ENCODE results near the gene IGF2.
"Not testable (repeated sequence)": the region's sequence is repeated elsewhere in the genome, so short reads cannot be mapped to it uniquely, and the experiment has no call there.

The IGF2 gene

GRCh38 chr11:2128511-2129307, 10.5 kb downstream of the IGF2 start:
- TF ChIP-seq FOXP2 (optimal IDR thresholded peaks at IDR 0.05; ENCODE audit: control extremely low read depth, extremely low read length, insufficient read depth): no peak
- no peak for TF ChIP-seq POLR2AphosphoS5 (IDR thresholded peaks at IDR 0.05; ENCODE audit: borderline replicate concordance, low read depth, low read length)
- TF ChIP-seq EZH2 (IDR thresholded peaks at IDR 0.05): no peak
- no peaks in the 10 kb centered on the region for H3K36me3 ChIP-seq (ENCODE audit: insufficient read depth, low read length)
- H3K27ac ChIP-seq: no peak overlapping the region
- no peak overlapping the region for H3K9ac ChIP-seq (ENCODE audit: insufficient read length)
- H3K9me3 ChIP-seq (ENCODE audit: low read depth, low read length): no peaks in the 10 kb centered on the region
- no peak overlapping the region for H3K4me3 ChIP-seq
- DNase-seq (ENCODE audit: low read depth, low spot score): no peak

DNA sequence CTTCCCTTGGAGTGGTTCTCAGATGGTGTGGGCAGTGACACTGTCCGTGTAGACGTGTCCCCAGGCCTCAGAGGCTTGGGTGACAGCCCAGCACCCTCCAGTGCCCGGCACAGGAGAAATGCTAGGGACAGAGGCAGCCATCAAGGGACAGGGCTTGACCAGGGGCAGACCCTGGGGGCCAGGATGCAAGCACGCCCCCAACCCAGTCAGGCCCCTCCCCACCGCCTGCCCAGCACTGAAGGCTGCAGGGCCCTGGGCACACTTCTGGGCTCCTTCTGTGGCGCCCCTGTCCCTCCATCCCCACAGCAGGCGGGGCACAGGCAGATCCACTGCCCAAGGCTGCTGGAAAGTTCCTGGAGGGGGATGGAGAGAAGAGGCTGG, 11.1 kb downstream of the IGF2 start:
- no peak for TF ChIP-seq EZH2 (IDR thresholded peaks at IDR 0.05)
- no peak for TF ChIP-seq POLR2AphosphoS5 (IDR thresholded peaks at IDR 0.05; ENCODE audit: borderline replicate concordance, low read depth, low read length)
- no peak for TF ChIP-seq FOXP2 (optimal IDR thresholded peaks at IDR 0.05; ENCODE audit: control extremely low read depth, extremely low read length, insufficient read depth)
- Histone ChIP-seq H3K36me3 (ENCODE audit: insufficient read depth, low read length) (no peaks in the 10 kb centered on the region), H3K9ac (ENCODE audit: insufficient read length) (no peak overlapping the region), H3K27ac (no peak overlapping the region), H3K9me3 (ENCODE audit: low read depth, low read length) (no peaks in the 10 kb centered on the region), H3K4me3 (no peak overlapping the region)
- DNase-seq (ENCODE audit: low read depth, low spot score): no peak

DNA sequence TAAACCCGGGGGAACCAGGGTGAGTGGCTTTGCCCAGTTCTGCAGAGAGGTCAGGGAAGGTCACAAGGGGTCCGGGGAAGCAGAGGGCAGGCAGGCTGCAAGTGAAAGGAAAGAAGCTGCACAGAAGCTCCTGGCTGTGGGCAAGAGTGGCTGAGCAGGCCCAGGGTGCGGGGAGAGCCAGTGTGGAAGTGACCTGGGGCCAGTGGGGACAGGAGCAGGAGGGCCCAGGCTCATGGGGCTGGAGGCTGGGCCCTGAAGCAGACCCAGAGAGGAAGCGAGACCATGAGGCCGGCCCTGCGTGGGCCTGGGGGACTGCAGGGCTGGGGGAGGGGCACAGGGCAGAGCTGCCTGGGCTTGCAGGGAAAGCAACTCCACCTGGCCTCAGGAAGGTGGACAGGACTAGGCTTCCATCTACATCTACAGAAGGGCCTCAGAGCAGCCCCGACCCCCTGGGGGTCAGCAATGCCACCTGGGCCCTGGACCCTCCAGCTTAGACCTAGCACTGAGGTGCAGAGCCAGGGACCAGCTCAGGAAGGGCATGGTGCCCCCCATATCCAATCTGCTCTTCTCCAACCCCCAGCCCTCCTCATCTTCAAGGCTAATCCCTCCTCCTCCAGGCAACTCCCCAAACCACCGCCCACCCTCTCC, 11.6 kb downstream of the IGF2 start:
- DNase-seq (ENCODE audit: low read depth, low spot score): no peak
- H3K9ac ChIP-seq (ENCODE audit: insufficient read length): no peak overlapping the region
- H3K27ac ChIP-seq: no peak overlapping the region
- no peaks in the 10 kb centered on the region for H3K36me3 ChIP-seq (ENCODE audit: insufficient read depth, low read length)
- H3K4me3 ChIP-seq: no peak overlapping the region
- no peaks in the 10 kb centered on the region for H3K9me3 ChIP-seq (ENCODE audit: low read depth, low read length)
- no peak for TF ChIP-seq EZH2 (IDR thresholded peaks at IDR 0.05)
- TF ChIP-seq FOXP2 (optimal IDR thresholded peaks at IDR 0.05; ENCODE audit: control extremely low read depth, extremely low read length, insufficient read depth): no peak
- no peak for TF ChIP-seq POLR2AphosphoS5 (IDR thresholded peaks at IDR 0.05; ENCODE audit: borderline replicate concordance, low read depth, low read length)

DNA sequence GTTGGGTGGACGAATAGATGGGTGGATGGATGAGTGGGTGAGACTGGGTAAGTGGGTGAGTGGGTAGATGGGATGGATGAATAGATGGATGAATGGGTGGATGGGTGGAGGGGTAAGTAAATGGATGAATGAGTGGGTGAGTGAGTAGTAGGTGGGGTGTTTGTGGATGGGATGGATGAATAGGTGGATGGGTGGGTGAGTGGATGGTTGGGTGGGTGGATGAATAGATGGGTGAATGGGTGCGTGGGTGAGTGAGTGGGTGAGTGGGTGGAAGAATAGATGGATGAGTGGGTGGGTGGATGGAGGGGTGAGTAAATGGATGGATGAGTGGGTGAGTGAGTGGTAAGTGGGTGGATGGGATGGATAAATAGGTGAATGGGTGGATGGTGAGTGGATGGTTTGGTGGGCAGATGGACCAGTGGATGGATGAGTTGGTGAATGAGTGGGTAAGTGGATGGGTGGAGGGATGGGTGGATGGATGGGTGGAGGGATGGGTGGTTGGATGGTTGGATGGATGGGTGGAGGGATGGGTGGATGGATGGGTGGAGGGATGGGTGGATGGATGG, 12.6 kb downstream of the IGF2 start:
- Histone ChIP-seq H3K27ac (no peak overlapping the region), H3K4me3 (no peak overlapping the region), H3K9me3 (ENCODE audit: low read depth, low read length) (no peaks in the 10 kb centered on the region), H3K36me3 (ENCODE audit: insufficient read depth, low read length) (no peaks in the 10 kb centered on the region), H3K9ac (ENCODE audit: insufficient read length) (no peak overlapping the region)
- DNase-seq (ENCODE audit: low read depth, low spot score): no peak
- TF ChIP-seq FOXP2 (optimal IDR thresholded peaks at IDR 0.05; ENCODE audit: control extremely low read depth, extremely low read length, insufficient read depth) (no peak), POLR2AphosphoS5 (IDR thresholded peaks at IDR 0.05; ENCODE audit: borderline replicate concordance, low read depth, low read length) (no peak), EZH2 (IDR thresholded peaks at IDR 0.05) (no peak)

- H3K27ac ChIP-seq; H3K36me3 ChIP-seq (ENCODE audit: insufficient read depth, low read length): not testable (repeated sequence)
Measured at GRCh38 chr11:2124736-2125484, 14.3 kb downstream of the IGF2 start.

GRCh38 chr11:2123628-2123960, 15.6 kb downstream of the IGF2 start:
- H3K27ac ChIP-seq: no peak overlapping the region
- TF ChIP-seq FOXP2 (optimal IDR thresholded peaks at IDR 0.05; ENCODE audit: control extremely low read depth, extremely low read length, insufficient read depth): no peak
- TF ChIP-seq POLR2AphosphoS5 (IDR thresholded peaks at IDR 0.05; ENCODE audit: borderline replicate concordance, low read depth, low read length): no peak
- no peak for TF ChIP-seq EZH2 (IDR thresholded peaks at IDR 0.05)
- no peaks in the 10 kb centered on the region for H3K9me3 ChIP-seq (ENCODE audit: low read depth, low read length)
- H3K4me3 ChIP-seq: no peak overlapping the region
- DNase-seq (ENCODE audit: low read depth, low spot score): no peak
- H3K9ac ChIP-seq (ENCODE audit: insufficient read length): no peak overlapping the region
- no peaks in the 10 kb centered on the region for H3K36me3 ChIP-seq (ENCODE audit: insufficient read depth, low read length)

More at GRCh38 chr11:2124736-2125484, 14.3 kb downstream of the IGF2 start:
- not testable (repeated sequence) for H3K9ac ChIP-seq (ENCODE audit: insufficient read length); DNase-seq (ENCODE audit: low read depth, low spot score); H3K4me3 ChIP-seq; H3K9me3 ChIP-seq (ENCODE audit: low read depth, low read length)

- no peak overlapping the region for H3K27ac ChIP-seq
Measured at GRCh38 chr11:2122907-2123627, 16.1 kb downstream of the IGF2 start.

More at GRCh38 chr11:2122907-2123627, 16.1 kb downstream of the IGF2 start:
- DNase-seq (ENCODE audit: low read depth, low spot score): no peak
- no peak for TF ChIP-seq POLR2AphosphoS5 (IDR thresholded peaks at IDR 0.05; ENCODE audit: borderline replicate concordance, low read depth, low read length)
- no peak for TF ChIP-seq EZH2 (IDR thresholded peaks at IDR 0.05)
- no peak for TF ChIP-seq FOXP2 (optimal IDR thresholded peaks at IDR 0.05; ENCODE audit: control extremely low read depth, extremely low read length, insufficient read depth)
- Histone ChIP-seq H3K9me3 (ENCODE audit: low read depth, low read length) (no peaks in the 10 kb centered on the region), H3K9ac (ENCODE audit: insufficient read length) (no peak overlapping the region), H3K4me3 (no peak overlapping the region), H3K36me3 (ENCODE audit: insufficient read depth, low read length) (no peaks in the 10 kb centered on the region)

Data from SK-N-MC (cell line).